Uterus (tissue), 4 donors: Measurements from ENCODE around the gene MED22. TPM values are rescaled to one million over a fixed set of nuclear protein-coding genes. Genes with fewer than 3 reads are reported as not detected.

Experiments used
- DNase-seq, 2 donors: peaks; one replicate each; pipeline ENCODE4 v3.0.0-alpha.2; 2019 to 2020
- H3K27ac ChIP-seq, 2 donors: fragments of 200-600 bp; sonication (generic); 1 replicate in 1 of 2; 2 replicates in 1 of 2; pipeline ENCODE4 v1.5.1; 2016 to 2018
- H3K27me3 ChIP-seq, 2 donors: fragments of 200-600 bp; sonication (generic); one replicate each; pipeline ENCODE4 v1.5.1; 2018 to 2019; ENCODE audit warnings: control low read depth in 1 of 2
- H3K36me3 ChIP-seq, 2 donors: fragments of 200-600 bp; sonication (generic); one replicate each; pipeline ENCODE4 v1.5.1; 2019; ENCODE audit warnings: control low read depth in 1 of 2
- H3K4me1 ChIP-seq, 2 donors: fragments of 200-600 bp; sonication (generic); one replicate each; pipeline ENCODE4 v1.5.1; 2018 to 2019; ENCODE audit warnings: control low read depth in 1 of 2
- H3K4me3 ChIP-seq, 2 donors: fragments of 200-600 bp; sonication (generic); 1 replicate in 1 of 2; 2 replicates in 1 of 2; pipeline ENCODE4 v1.5.1; 2018 to 2019; ENCODE audit warnings: mild to moderate bottlenecking in 1 of 2
- H3K9me3 ChIP-seq, 2 donors: fragments of 200-600 bp; sonication (generic); one replicate each; pipeline ENCODE4 v1.5.1; 2019; ENCODE audit warnings: control low read depth in 1 of 2
- CTCF ChIP-seq, 4 experiments: fragments of 200-600 bp in 2 of 4; fragments of 450-650 bp in 2 of 4; sonication (generic) in 2 of 4; IDR thresholded peaks; one replicate each; pipeline ENCODE4 v1.5.1; 2016 to 2019; ENCODE audit warnings: antibody characterized with exemption in 4 of 4, mild to moderate bottlenecking in 2 of 4, moderate library complexity in 1 of 4
- POLR2A ChIP-seq, 2 donors: fragments of 450-650 bp; IDR thresholded peaks; one replicate each; pipeline ENCODE4 v1.6.1; 2016; ENCODE audit warnings: antibody characterized with exemption in 2 of 2, mild to moderate bottlenecking in 1 of 2, moderate library complexity in 1 of 2
- intact Hi-C: fragments of 100-400 bp; cut with DNase I; formaldehyde crosslinking; loops from one replicate; pipeline ENCODE4 v1.15.1; 2023; ENCODE audit warnings: low total_unique reads
- total RNA-seq, 4 donors: library from RNA; depleted of rRNA in 3 of 4; stranded (reverse); fragments of >200 nt in 3 of 4; gene quantifications; one replicate each; pipeline versions ENCODE4 v1.1.0 to v1.2.4, GENCODE V29; 2014 to 2023
- donor health status: DM: yes; HTN: yes; CAD: no.

Gene MED22
- total RNA-seq, 4 donors from 2014 or later = 10.0 to 41.0 (median 30.9) TPM

- peak within 1 kb of the TSS; percentile 67 to 68 for H3K27ac ChIP-seq
- no peaks in the 10 kb centered on the region for H3K9me3 ChIP-seq
- intact Hi-C loops = no loop called here
- DNase-seq = peak; percentile 79 to 88
- no peak for TF ChIP-seq CTCF (IDR thresholded peaks at IDR 0.05)
- peak; percentile 48 to 49 for TF ChIP-seq POLR2A (IDR thresholded peaks at IDR 0.05)
- peak within 1 kb of the TSS; percentile 60 to 83 for H3K4me3 ChIP-seq
- peaks cover 0 to 13% of the 10 kb centered on the region in 2 donors for H3K4me1 ChIP-seq
- no peaks in the 10 kb centered on the region for H3K27me3 ChIP-seq
- no peaks in the 10 kb centered on the region for H3K36me3 ChIP-seq
These were observed 8.6 kb upstream of the MED22 start, which contains the start of the genes SURF1 and SURF2 for GRCh38 chr9:133356391-133357091. TSS of gene SURF1 (minus strand) at chr9:133356487. CDS start at chr9:133356453, 34 bp downstream. TSS of gene SURF2 (plus strand) at chr9:133356550. CDS start at chr9:133356593, 43 bp downstream.

GRCh38 chr9:133355881-133356357 is 8.0 kb upstream of the MED22 start:
- TF ChIP-seq CTCF (IDR thresholded peaks at IDR 0.05) (no peak), POLR2A (IDR thresholded peaks at IDR 0.05) (no peak)
- Histone ChIP-seq H3K27me3 (no peaks in the 10 kb centered on the region), H3K4me3 (peak overlapping the region; percentile 60 to 83), H3K4me1 (peaks cover 0 to 13% of the 10 kb centered on the region in 2 donors), H3K9me3 (no peaks in the 10 kb centered on the region), H3K27ac (peak overlapping the region; percentile 67 to 68), H3K36me3 (no peaks in the 10 kb centered on the region)
- intact Hi-C loops = no loop called here
- DNase-seq = no peak

GRCh38 chr9:133354766-133355165 is 6.8 kb upstream of the MED22 start:
- Histone ChIP-seq H3K4me1 (peaks cover 0 to 13% of the 10 kb centered on the region in 2 donors), H3K27ac (no peak overlapping the region), H3K36me3 (no peaks in the 10 kb centered on the region), H3K4me3 (no peak overlapping the region), H3K9me3 (no peaks in the 10 kb centered on the region), H3K27me3 (no peaks in the 10 kb centered on the region)
- TF ChIP-seq CTCF (IDR thresholded peaks at IDR 0.05) = no peak
- no peak for TF ChIP-seq POLR2A (IDR thresholded peaks at IDR 0.05)
- intact Hi-C loops = no loop called here
- no peak for DNase-seq

- DNase-seq = no peak
- H3K4me1 ChIP-seq = peaks cover 0 to 20% of the 10 kb centered on the region in 2 donors
- H3K36me3 ChIP-seq = no peaks in the 10 kb centered on the region
- TF ChIP-seq CTCF (IDR thresholded peaks at IDR 0.05) (no peak), POLR2A (IDR thresholded peaks at IDR 0.05) (no peak)
- intact Hi-C loops = no loop called here
- H3K4me3 ChIP-seq = no peak overlapping the region
- no peaks in the 10 kb centered on the region for H3K9me3 ChIP-seq
- no peaks in the 10 kb centered on the region for H3K27me3 ChIP-seq
- H3K27ac ChIP-seq = no peak overlapping the region
These were observed 5.6 kb upstream of the MED22 start for GRCh38 chr9:133353548-133353947.

- H3K4me1 ChIP-seq = peaks cover 0 to 19% of the 10 kb centered on the region in 2 donors
- no peak for TF ChIP-seq POLR2A (IDR thresholded peaks at IDR 0.05)
- no peak for TF ChIP-seq CTCF (IDR thresholded peaks at IDR 0.05)
- no peaks in the 10 kb centered on the region for H3K27me3 ChIP-seq
- H3K27ac ChIP-seq = no peak overlapping the region
- intact Hi-C loops = no loop called here
- no peaks in the 10 kb centered on the region for H3K9me3 ChIP-seq
- DNase-seq = no peak
- H3K4me3 ChIP-seq = no peak overlapping the region
- H3K36me3 ChIP-seq = no peaks in the 10 kb centered on the region
These were observed 4.9 kb upstream of the MED22 start for GRCh38 chr9:133352635-133353340.
